ENCODE results near the gene HAUS8.

GRCh38 chr19:17021328-17021727, 53.9 kb downstream of the HAUS8 start:
- no peak for TF ChIP-seq CTCF (IDR thresholded peaks at IDR 0.05)
- no peak for TF ChIP-seq POLR2A (IDR thresholded peaks at IDR 0.05)
